ENCODE measurements around the gene GPR143. TPM values are rescaled to one million over a fixed set of nuclear protein-coding genes. Genes with fewer than 3 reads are reported as not detected.

Gene GPR143
- total RNA-seq, 1 experiment from 2014 or later = not detected

DNA sequence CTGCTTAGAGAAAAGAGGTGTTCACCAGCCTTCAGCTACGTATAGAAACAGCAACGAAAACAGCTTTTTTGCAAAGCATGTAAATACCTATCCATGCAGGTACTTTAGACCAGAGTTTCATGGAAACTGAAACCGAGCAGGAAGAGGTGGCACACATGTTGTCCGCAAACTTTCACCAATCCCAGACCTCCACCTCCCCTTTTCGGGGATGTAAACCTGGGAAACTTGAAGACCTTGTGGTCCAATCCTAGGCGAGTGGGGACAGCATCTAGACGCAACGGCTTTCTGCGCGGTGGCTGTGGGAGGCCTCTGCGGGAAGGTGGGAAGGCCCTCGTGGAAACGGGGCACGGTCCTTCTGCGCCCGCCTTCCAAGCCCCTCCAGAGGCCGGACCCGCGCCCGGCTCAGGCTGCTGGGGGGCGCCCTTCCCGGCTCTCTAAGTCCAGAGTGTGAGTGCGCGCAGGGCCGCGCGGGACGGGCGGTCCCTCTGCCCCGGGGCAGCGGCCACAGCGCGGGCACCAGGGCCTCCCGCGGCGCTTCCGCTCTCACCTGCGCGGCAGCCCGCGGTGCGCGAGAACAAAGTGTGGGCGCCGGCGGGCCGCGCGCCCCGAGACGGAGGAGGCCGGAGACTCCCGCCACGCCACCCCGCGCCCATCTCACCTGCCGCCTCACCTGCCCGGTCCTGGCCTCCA lies 19.8 kb upstream of the GPR143 start:
- POLR2A ChIA-PET = no interaction called here
- CTCF ChIA-PET = interaction anchor here (0.7 kb wide), 1 partner anchor 81 kb away, joined by 3 read pairs; no protein-coding TSS in a partner anchor
- TF ChIP-seq, protein P1, sequence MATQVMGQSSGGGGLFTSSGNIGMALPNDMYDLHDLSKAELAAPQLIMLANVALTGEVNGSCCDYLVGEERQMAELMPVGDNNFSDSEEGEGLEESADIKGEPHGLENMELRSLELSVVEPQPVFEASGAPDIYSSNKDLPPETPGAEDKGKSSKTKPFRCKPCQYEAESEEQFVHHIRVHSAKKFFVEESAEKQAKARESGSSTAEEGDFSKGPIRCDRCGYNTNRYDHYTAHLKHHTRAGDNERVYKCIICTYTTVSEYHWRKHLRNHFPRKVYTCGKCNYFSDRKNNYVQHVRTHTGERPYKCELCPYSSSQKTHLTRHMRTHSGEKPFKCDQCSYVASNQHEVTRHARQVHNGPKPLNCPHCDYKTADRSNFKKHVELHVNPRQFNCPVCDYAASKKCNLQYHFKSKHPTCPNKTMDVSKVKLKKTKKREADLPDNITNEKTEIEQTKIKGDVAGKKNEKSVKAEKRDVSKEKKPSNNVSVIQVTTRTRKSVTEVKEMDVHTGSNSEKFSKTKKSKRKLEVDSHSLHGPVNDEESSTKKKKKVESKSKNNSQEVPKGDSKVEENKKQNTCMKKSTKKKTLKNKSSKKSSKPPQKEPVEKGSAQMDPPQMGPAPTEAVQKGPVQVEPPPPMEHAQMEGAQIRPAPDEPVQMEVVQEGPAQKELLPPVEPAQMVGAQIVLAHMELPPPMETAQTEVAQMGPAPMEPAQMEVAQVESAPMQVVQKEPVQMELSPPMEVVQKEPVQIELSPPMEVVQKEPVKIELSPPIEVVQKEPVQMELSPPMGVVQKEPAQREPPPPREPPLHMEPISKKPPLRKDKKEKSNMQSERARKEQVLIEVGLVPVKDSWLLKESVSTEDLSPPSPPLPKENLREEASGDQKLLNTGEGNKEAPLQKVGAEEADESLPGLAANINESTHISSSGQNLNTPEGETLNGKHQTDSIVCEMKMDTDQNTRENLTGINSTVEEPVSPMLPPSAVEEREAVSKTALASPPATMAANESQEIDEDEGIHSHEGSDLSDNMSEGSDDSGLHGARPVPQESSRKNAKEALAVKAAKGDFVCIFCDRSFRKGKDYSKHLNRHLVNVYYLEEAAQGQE (IDR thresholded peaks at IDR 0.05; ENCODE audit: insufficient read depth in 1 of 2, low read depth in 2 of 2, low read length in 1 of 2) = no peak
- TF ChIP-seq SIN3A (IDR thresholded peaks at IDR 0.05; ENCODE audit: borderline replicate concordance, insufficient read depth, low read depth, low read length) (no peak), TCF7L2 (IDR thresholded peaks at IDR 0.05; ENCODE audit: low read depth, low read length) (no peak), POLR2AphosphoS5 (IDR thresholded peaks at IDR 0.05; ENCODE audit: low read depth, low read length) (no peak)
- TF ChIP-seq, protein P2, sequence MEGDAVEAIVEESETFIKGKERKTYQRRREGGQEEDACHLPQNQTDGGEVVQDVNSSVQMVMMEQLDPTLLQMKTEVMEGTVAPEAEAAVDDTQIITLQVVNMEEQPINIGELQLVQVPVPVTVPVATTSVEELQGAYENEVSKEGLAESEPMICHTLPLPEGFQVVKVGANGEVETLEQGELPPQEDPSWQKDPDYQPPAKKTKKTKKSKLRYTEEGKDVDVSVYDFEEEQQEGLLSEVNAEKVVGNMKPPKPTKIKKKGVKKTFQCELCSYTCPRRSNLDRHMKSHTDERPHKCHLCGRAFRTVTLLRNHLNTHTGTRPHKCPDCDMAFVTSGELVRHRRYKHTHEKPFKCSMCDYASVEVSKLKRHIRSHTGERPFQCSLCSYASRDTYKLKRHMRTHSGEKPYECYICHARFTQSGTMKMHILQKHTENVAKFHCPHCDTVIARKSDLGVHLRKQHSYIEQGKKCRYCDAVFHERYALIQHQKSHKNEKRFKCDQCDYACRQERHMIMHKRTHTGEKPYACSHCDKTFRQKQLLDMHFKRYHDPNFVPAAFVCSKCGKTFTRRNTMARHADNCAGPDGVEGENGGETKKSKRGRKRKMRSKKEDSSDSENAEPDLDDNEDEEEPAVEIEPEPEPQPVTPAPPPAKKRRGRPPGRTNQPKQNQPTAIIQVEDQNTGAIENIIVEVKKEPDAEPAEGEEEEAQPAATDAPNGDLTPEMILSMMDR (IDR thresholded peaks at IDR 0.05) = no peak

DNA sequence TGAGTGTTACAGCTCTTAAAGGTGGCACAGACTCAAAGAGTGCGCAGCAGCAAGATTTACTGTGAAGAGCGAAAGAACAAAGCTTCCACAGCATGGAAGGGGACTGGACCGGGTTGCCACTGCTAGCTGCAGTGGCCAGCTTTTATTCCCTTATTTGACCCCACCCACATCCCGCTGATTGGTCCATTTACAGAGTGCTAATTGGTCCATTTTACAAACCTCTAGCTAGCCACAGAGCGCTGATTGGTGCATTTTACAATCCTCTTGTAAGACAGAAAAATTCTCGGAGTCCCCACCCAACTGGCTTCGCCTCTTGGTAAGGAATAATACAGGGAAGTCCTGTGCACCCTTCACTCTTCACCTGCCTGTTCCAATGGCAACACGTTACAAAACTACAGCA lies 18.7 kb upstream of the GPR143 start:
- in situ Hi-C loops (cut with HindIII; ENCODE audit: low pct_unique_long_range_greater_than_20kb, low sequenced_read_pairs) (no loop called here), intact Hi-C loops (cut with micrococcal nuclease; ENCODE audit: unreplicated experiment) (no loop called here)
- DNase-seq (ENCODE audit: low read depth, low spot score) = no peak
- ATAC-seq = no peak
- Histone ChIP-seq H3K4me3 (ENCODE audit: low read depth in 2 of 2, low read length in 2 of 2) (no peak overlapping the region), H3K27me3 (ENCODE audit: control insufficient read depth, insufficient read depth, low read length) (no peaks in the 10 kb centered on the region; the same call in 1 of the 2 replicates), H3K27ac (ENCODE audit: low read length) (no peak overlapping the region), H3K9me3 (ENCODE audit: control insufficient read depth, insufficient read depth, low read depth, low read length) (no peaks in the 10 kb centered on the region), H3K4me1 (ENCODE audit: control insufficient read depth, insufficient read depth, low read length) (no peaks in the 10 kb centered on the region), H3K36me3 (ENCODE audit: control insufficient read depth, insufficient read depth, low read length) (no peaks in the 10 kb centered on the region)
- CTCF ChIA-PET = no interaction called here
- POLR2A ChIA-PET = interaction anchor here (0.6 kb wide), 1 partner anchor 254 kb away, joined by 3 read pairs; no protein-coding TSS in a partner anchor
- TF ChIP-seq, protein P1 (IDR thresholded peaks at IDR 0.05; ENCODE audit: insufficient read depth in 1 of 2, low read depth in 2 of 2, low read length in 1 of 2) = no peak
- TF ChIP-seq SIN3A (IDR thresholded peaks at IDR 0.05; ENCODE audit: borderline replicate concordance, insufficient read depth, low read depth, low read length) (no peak), TCF7L2 (IDR thresholded peaks at IDR 0.05; ENCODE audit: low read depth, low read length) (no peak), POLR2AphosphoS5 (IDR thresholded peaks at IDR 0.05; ENCODE audit: low read depth, low read length) (no peak)
- TF ChIP-seq, protein P2 (IDR thresholded peaks at IDR 0.05) = no peak
- no TSS peak for BruUV-seq (replicated peaks)

More for the DNA sequence above, 19.8 kb upstream of the GPR143 start:
- Histone ChIP-seq H3K36me3 (ENCODE audit: control insufficient read depth, insufficient read depth, low read length) (no peaks in the 10 kb centered on the region), H3K4me1 (ENCODE audit: control insufficient read depth, insufficient read depth, low read length) (no peaks in the 10 kb centered on the region), H3K4me3 (ENCODE audit: low read depth in 2 of 2, low read length in 2 of 2) (peak overlapping the region in 1 of 2 experiments; percentile 12; a peak in 2 of 4 replicates), H3K27me3 (ENCODE audit: control insufficient read depth, insufficient read depth, low read length) (no peaks in the 10 kb centered on the region; the same call in 1 of the 2 replicates), H3K9me3 (ENCODE audit: control insufficient read depth, insufficient read depth, low read depth, low read length) (no peaks in the 10 kb centered on the region), H3K27ac (ENCODE audit: low read length) (no peak overlapping the region)
- no peak for ATAC-seq
- intact Hi-C loops (cut with micrococcal nuclease; ENCODE audit: unreplicated experiment) = no loop called here
- in situ Hi-C loops (cut with HindIII; ENCODE audit: low pct_unique_long_range_greater_than_20kb, low sequenced_read_pairs) = no loop called here
- BruUV-seq (replicated peaks) = no TSS peak
- no peak for DNase-seq (ENCODE audit: low read depth, low spot score)
